ENCODE data around the gene PARS2.
A peak's percentile ranks its signal among the peaks of the same experiment; 100 is the strongest.
"Not testable (repeated sequence)": the region's sequence is repeated elsewhere in the genome, so short reads cannot be mapped to it uniquely, and the experiment has no call there.

PARS2 gene

GRCh38 chr1:54798769-54799641 lies 34.7 kb upstream of the PARS2 start:
- peak; percentile 15 for DNase-seq

DNA sequence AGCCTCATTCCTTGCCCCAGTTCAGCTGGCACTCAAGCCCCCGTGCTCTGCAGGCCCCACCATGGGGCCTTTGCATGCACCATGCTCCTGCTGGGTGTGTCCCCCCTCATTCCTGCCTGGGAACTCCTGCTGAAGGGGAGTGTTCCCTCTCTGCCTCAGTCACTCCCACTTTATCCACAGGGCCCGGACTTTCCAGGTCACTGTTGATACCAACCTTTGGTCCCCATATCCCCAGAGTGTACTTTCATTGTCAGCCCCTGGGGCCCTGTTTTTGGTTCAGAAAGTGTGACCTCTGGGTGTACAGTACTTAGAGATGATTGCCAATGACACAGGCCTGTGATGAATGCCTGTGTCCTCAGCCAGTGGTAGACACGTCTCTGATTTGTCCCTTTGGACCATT lies 33.9 kb upstream of the PARS2 start:
- DNase-seq = no peak

DNA sequence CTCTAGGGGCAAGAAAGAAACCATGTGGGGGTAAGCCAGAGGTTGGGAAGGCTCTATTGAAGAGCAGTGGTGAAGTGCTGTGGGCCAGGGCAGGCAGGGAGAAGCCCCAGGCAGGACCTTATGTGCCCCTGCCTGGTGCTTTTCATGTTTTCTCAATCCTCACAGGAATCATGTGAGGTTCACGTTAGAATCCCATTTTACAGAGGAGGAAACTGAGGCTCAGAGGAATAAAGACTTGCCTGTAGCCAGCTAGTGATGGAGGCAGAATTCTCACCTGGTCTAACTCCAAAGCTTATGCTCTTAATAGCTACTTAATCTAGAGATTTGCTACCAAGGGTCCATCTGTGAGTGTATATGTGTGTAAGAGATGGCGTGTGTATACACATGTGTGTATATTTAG lies 32.6 kb upstream of the PARS2 start:
- no peak for DNase-seq

- DNase-seq = no peak
These were observed 31.6 kb upstream of the PARS2 start for GRCh38 chr1:54795841-54796468.

DNA sequence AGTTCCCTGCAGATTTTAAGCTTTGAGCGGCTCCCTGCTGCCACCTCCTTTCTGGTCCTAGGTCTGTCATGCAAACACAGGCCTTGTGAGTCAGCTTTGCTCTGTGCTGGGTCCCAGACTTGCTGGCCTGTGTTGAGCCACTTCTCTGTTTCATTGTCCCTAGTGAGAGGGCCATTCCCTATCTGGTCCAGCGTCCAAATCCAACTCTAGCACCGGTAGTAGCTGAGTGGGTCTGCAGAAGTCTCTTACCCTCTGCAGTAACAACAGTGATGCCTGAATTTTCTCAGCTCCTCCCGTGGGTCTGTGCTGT lies 31.0 kb upstream of the PARS2 start:
- no peak for DNase-seq

DNA sequence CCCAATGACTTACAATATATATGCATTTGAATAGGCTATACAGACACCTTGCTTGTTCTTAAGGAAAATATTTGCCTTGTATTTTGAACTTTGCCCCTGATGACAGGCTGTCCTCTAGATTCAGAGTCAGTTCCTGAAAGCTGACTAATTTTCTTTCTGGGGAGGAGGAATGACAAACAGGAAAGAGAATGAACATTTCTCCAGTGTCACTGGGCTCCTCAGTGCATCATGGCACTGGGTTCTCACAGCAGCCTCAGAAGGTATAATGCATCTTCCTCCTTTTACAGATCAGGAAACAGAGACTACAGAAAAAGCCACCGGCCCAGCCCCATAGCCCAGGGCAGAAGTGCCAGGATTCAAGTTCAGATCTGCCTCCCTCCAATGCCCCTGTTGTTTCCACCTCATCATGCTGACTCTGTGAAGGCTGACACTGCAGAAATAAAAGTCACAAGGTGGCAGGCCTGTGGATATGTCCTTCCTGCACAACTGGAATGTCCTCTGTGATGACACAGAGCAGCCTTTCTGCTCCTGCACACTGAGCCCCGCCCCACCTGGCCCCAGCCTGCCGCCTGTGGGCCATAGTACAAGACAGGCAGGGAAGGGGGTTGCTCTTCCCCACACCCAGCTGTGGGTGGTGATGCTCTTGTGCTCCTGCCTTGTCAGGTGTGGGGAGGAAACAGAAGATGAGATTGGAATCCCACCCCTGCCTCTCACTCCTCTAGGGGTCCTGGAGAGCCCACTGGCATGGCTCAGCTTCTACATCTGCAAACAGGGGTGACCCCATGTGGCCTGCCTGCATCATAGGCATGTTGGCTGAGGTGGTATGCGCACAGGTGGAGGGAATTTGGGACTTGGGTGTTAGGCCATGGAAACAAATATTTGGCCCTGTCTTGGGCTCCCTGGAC lies 30.4 kb upstream of the PARS2 start:
- no peak for DNase-seq

GRCh38 chr1:54792686-54793282 lies 28.5 kb upstream of the PARS2 start:
- DNase-seq = no peak

GRCh38 chr1:54791880-54792522 lies 27.7 kb upstream of the PARS2 start:
- DNase-seq = peak; percentile 34

GRCh38 chr1:54788459-54788858 lies 24.1 kb upstream of the PARS2 start:
- DNase-seq = no peak

GRCh38 chr1:54787604-54788003 lies 23.3 kb upstream of the PARS2 start:
- DNase-seq = no peak

DNA sequence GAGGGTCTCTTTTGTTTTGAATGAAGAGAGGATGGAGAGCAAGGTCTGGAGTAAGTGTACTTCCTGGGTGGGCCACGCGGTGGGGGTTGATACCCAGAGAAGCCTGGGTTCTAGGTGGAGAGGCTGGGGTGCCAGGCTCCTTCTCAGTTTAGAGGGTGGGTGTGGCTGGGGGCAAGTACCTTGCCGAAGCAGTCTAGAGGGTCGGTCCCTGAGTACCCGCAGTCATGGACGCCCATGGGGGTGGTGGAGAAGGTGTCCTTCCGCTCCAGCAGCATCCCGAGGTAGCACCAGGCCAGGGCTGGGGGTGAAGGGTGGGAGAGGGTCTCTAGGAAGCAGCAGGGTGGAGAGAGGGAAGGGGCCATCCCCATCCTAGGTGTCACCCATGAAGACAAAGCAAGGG lies 22.5 kb upstream of the PARS2 start:
- DNase-seq = no peak

GRCh38 chr1:54784066-54784465 lies 19.7 kb upstream of the PARS2 start:
- no peak for DNase-seq

- DNase-seq = no peak
These were observed 18.3 kb upstream of the PARS2 start for GRCh38 chr1:54782588-54782987.

DNA sequence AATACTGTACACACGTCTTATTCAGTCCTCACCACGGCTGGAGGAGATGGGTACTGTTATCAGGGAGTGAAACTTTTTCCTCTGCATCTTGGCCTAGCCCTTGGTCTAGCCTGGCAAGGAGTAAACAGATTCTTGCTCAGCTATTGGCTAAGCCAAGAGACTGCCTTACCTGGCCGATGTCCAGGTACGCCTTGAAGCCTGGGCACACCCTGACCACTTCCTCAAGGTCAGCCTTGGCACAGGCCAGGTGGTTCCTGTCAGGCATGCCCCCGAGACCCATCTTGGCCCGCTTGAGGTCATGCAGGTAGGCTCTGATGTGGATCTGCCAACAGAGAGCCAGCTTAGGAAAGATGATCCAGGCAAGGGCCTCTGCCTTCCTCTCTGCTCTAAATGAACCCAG lies 17.8 kb upstream of the PARS2 start:
- DNase-seq = no peak

GRCh38 chr1:54781023-54781723 lies 16.9 kb upstream of the PARS2 start:
- no peak for DNase-seq

- DNase-seq = no peak
These were observed 13.1 kb upstream of the PARS2 start for GRCh38 chr1:54777431-54777830.

- DNase-seq = no peak
These were observed 12.7 kb upstream of the PARS2 start for GRCh38 chr1:54777011-54777410.

- not testable (repeated sequence) for DNase-seq
These were observed 11.8 kb upstream of the PARS2 start for GRCh38 chr1:54775828-54776721.

GRCh38 chr1:54774820-54775498 lies 10.6 kb upstream of the PARS2 start:
- no peak for DNase-seq

GRCh38 chr1:54772951-54773350 lies 8.6 kb upstream of the PARS2 start:
- DNase-seq = no peak
